Activated CD4-positive, alpha-beta T cell treated with anti-CD3 and anti-CD28 coated beads for 36 hours (primary cell): ENCODE results near the gene SCAPER. TPM values are rescaled to one million over a fixed set of nuclear protein-coding genes. Genes with fewer than 3 reads are reported as not detected.
"Not testable (repeated sequence)": the region's sequence is repeated elsewhere in the genome, so short reads cannot be mapped to it uniquely, and the experiment has no call there.

Source experiments
- ATAC-seq: fragments of 200-7000 bp; cut with Tn5 transposase; one replicate; pipeline ENCODE4 v1.10.0; 2021; ENCODE audit warnings: mild to moderate bottlenecking, moderate library complexity
- CTCF ChIA-PET: fragments of 350-600 bp; sonication (Branson Sonifier 250); formaldehyde crosslinking; loops from one replicate; lab custom pipeline; 2021; ENCODE audit warnings: antibody characterized with exemption; lab: Charles Lee
- POLR2A ChIA-PET: fragments of 350-600 bp; sonication (Branson Sonifier 250); formaldehyde crosslinking; loops from one replicate; lab custom pipeline; 2021; ENCODE audit warnings: antibody characterized with exemption, inconsistent platforms; lab: Charles Lee
- DNase-seq: peaks from one replicate; pipeline ENCODE4 v3.0.0-alpha.2; 2020
- H3K27ac Mint-ChIP-seq: one replicate; pipeline ENCODE4 v1.8.0; 2021; ENCODE audit warnings: mixed read lengths
- H3K27me3 Mint-ChIP-seq: one replicate; pipeline ENCODE4 v1.8.0; 2021; ENCODE audit warnings: mixed read lengths
- H3K36me3 Mint-ChIP-seq: one replicate; pipeline ENCODE4 v1.8.0; 2021; ENCODE audit warnings: low read depth, mixed read lengths
- H3K4me1 Mint-ChIP-seq: one replicate; pipeline ENCODE4 v1.8.0; 2021; ENCODE audit warnings: mixed read lengths
- H3K4me3 Mint-ChIP-seq: one replicate; pipeline ENCODE4 v1.8.0; 2021; ENCODE audit warnings: mild to moderate bottlenecking, moderate library complexity, mixed read lengths
- H3K9me3 Mint-ChIP-seq: one replicate; pipeline ENCODE4 v1.8.0; 2021; ENCODE audit warnings: low read depth, mixed read lengths
- intact Hi-C, 2 experiments: fragments of 100-400 bp; cut with DNase I in 1 of 2; cut with micrococcal nuclease in 1 of 2; formaldehyde crosslinking; loops; one replicate each; pipeline versions ENCODE4 v1.14.2 to v1.15.1; 2022 to 2024; cut with DNase I, micrococcal nuclease
- total RNA-seq, 2 experiments: library from RNA; stranded (reverse); gene quantifications; one replicate each; pipeline ENCODE4 v1.2.3, GENCODE V29; 2021

The SCAPER gene
- total RNA-seq, 2 experiments from 2014 or later, result 25.9 to 35.2 TPM

GRCh38 chr15:76885212-76885611 is 19.9 kb downstream of the SCAPER start:
- Mint-ChIP-seq H3K4me3 (no peak overlapping the region), H3K4me1 (peaks cover 15% of the 10 kb centered on the region), H3K27me3 (no peaks in the 10 kb centered on the region), H3K27ac (no peak overlapping the region), H3K9me3 (peaks cover 3% of the 10 kb centered on the region), H3K36me3 (peaks cover 28% of the 10 kb centered on the region)
- intact Hi-C loops, result no loop called here
- DNase-seq, result no peak
- ChIA-PET POLR2A (no interaction called here), CTCF (interaction anchor here (0.6 kb wide), 2 partner anchors 101 to 253 kb away, joined by 3 to 4 read pairs; no protein-coding TSS in a partner anchor)
- no peak for ATAC-seq

GRCh38 chr15:76875911-76876310 is 29.2 kb downstream of the SCAPER start:
- H3K4me1 Mint-ChIP-seq, result peaks cover 11% of the 10 kb centered on the region

GRCh38 chr15:76873066-76873465 is 32.1 kb downstream of the SCAPER start:
- intact Hi-C loops, H3K4me3 Mint-ChIP-seq, H3K4me1 Mint-ChIP-seq, DNase-seq, H3K27me3 Mint-ChIP-seq, H3K9me3 Mint-ChIP-seq, H3K27ac Mint-ChIP-seq, ATAC-seq: not testable (repeated sequence)
- POLR2A ChIA-PET, result interaction anchor here (0.7 kb wide), 1 partner anchor 187 kb away, joined by 15 read pairs; no protein-coding TSS in a partner anchor
- CTCF ChIA-PET, result interaction anchor here (1.7 kb wide), 1 partner anchor 15 kb away, joined by 5 read pairs; no protein-coding TSS in a partner anchor
- peaks cover 11% of the 10 kb centered on the region for H3K36me3 Mint-ChIP-seq

More at GRCh38 chr15:76875911-76876310, 29.2 kb downstream of the SCAPER start:
- H3K27me3 Mint-ChIP-seq, result no peaks in the 10 kb centered on the region
- peaks cover 8% of the 10 kb centered on the region for H3K36me3 Mint-ChIP-seq
- no peak overlapping the region for H3K27ac Mint-ChIP-seq
- DNase-seq, result no peak
- ATAC-seq, result no peak
- POLR2A ChIA-PET, result no interaction called here
- intact Hi-C loops, result no loop called here
- CTCF ChIA-PET, result no interaction called here
- H3K9me3 Mint-ChIP-seq, result no peaks in the 10 kb centered on the region
- no peak overlapping the region for H3K4me3 Mint-ChIP-seq

GRCh38 chr15:76871930-76872329 is 33.2 kb downstream of the SCAPER start:
- H3K4me1 Mint-ChIP-seq, result peaks cover 7% of the 10 kb centered on the region
- peak overlapping the region; percentile 38 for H3K4me3 Mint-ChIP-seq
- H3K36me3 Mint-ChIP-seq, result peaks cover 11% of the 10 kb centered on the region
- H3K27me3 Mint-ChIP-seq, result no peaks in the 10 kb centered on the region
- ChIA-PET POLR2A (interaction anchor here (0.7 kb wide), 1 partner anchor 68 kb away, joined by 3 read pairs; no protein-coding TSS in a partner anchor), CTCF (interaction anchor here (0.7 to 1.7 kb wide), 4 partner anchors 16 to 1949 kb away, joined by 3 to 5 read pairs (median 4); no protein-coding TSS in a partner anchor)
- peak overlapping the region; percentile 43 for H3K27ac Mint-ChIP-seq
- ATAC-seq, result no peak
- DNase-seq, result no peak
- H3K9me3 Mint-ChIP-seq, result no peaks in the 10 kb centered on the region
- intact Hi-C loops, result no loop called here

GRCh38 chr15:76868740-76869139 is 36.4 kb downstream of the SCAPER start:
- no peak overlapping the region for H3K4me3 Mint-ChIP-seq
- H3K9me3 Mint-ChIP-seq, result no peaks in the 10 kb centered on the region
- ChIA-PET CTCF (no interaction called here), POLR2A (no interaction called here)
- ATAC-seq (no peak), DNase-seq (no peak)
- no peak overlapping the region for H3K27ac Mint-ChIP-seq
- H3K36me3 Mint-ChIP-seq, result peaks cover 10% of the 10 kb centered on the region
- no peaks in the 10 kb centered on the region for H3K27me3 Mint-ChIP-seq
- intact Hi-C loops, result loop anchor here (5.0 to 10.0 kb wide), 3 partner anchors 214 to 634 kb away; partner anchors contain the start of gene ISL2 (in 1 of the 2)
- H3K4me1 Mint-ChIP-seq, result peaks cover 31% of the 10 kb centered on the region

DNA sequence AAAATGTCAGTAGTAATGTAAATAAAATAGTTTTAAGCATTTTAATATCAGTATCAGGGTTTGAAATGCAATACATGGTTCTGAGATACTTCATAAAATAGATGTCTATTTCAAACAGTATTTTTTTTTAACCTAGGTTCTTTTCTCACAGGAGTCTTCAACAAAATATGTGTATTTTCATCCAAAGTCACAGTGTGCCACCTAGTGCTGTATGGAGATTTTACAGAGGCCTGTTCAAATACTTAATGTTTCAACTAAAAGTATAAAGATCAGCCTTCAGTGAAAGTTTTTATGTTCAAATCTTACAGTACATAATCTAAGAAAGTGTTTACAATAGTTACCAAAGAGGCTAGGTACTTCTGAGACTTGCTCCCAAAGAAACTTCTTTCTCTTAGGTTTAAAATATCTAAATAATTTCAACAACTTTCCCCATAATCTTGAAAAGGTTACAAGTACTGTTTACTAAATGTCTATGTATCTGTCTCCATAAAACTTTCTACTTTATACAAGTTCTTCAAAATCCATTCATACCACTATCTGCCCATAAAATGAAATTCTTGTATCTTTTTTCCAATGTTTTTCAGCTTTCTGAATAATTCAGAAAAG is 38.3 kb downstream of the SCAPER start:
- peaks cover 38% of the 10 kb centered on the region for H3K4me1 Mint-ChIP-seq
- no peaks in the 10 kb centered on the region for H3K9me3 Mint-ChIP-seq
- no peak overlapping the region for H3K4me3 Mint-ChIP-seq
- ChIA-PET CTCF (interaction anchor here (0.6 to 1.7 kb wide), 10 partner anchors 15 to 677 kb away, joined by 3 to 5 read pairs (median 4); no protein-coding TSS in a partner anchor), POLR2A (interaction anchor here (0.6 to 0.7 kb wide), 2 partner anchors 102 to 159 kb away, joined by 3 read pairs; no protein-coding TSS in a partner anchor)
- DNase-seq (peak; percentile 20), ATAC-seq (no peak)
- intact Hi-C loops, result loop anchor here (1.0 to 10.0 kb wide), 8 partner anchors 212 to 719 kb away; partner anchors contain the start of gene ISL2 (in 1 of the 2)
- H3K36me3 Mint-ChIP-seq, result peaks cover 7% of the 10 kb centered on the region
- no peaks in the 10 kb centered on the region for H3K27me3 Mint-ChIP-seq
- no peak overlapping the region for H3K27ac Mint-ChIP-seq

- Mint-ChIP-seq H3K4me3 (no peak overlapping the region), H3K36me3 (peaks cover 9% of the 10 kb centered on the region), H3K9me3 (no peaks in the 10 kb centered on the region), H3K27ac (peak overlapping the region; percentile 5), H3K4me1 (peaks cover 44% of the 10 kb centered on the region), H3K27me3 (no peaks in the 10 kb centered on the region)
- POLR2A ChIA-PET, result interaction anchor here (0.7 kb wide), 1 partner anchor 101 kb away, joined by 3 read pairs; no protein-coding TSS in a partner anchor
- intact Hi-C loops, result loop anchor here (1.0 to 10.0 kb wide), 8 partner anchors 211 to 718 kb away; partner anchors contain the start of gene ISL2 (in 1 of the 2)
- CTCF ChIA-PET, result interaction anchor here (0.6 to 1.7 kb wide), 8 partner anchors 16 to 675 kb away, joined by 3 to 5 read pairs (median 3); no protein-coding TSS in a partner anchor
- DNase-seq, result no peak
- no peak for ATAC-seq
These were observed 39.1 kb downstream of the SCAPER start for GRCh38 chr15:76866008-76866407.

DNA sequence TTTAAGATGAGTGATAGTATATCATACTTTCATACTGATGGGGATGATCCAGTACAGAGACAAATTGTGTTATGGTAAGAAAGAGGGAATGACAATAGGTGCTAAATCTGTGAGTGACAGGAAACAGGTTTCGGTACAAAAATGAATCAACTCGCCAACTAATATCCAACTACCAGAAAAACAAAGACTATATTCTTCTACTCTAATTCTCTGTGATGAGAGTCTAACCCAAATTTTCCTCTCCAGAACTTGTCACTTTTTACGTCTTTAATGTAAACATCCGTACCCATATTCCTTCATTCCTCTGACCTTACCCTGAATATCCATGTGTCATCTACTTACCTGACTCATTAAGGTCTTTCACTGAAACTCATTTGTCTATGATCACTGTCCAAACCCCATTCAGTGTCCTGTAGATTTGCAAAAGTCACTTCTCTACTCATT is 39.6 kb downstream of the SCAPER start:
- H3K27me3 Mint-ChIP-seq, result no peaks in the 10 kb centered on the region
- H3K4me3 Mint-ChIP-seq, result no peak overlapping the region
- intact Hi-C loops, result loop anchor here (1.0 to 10.0 kb wide), 5 partner anchors 39 to 631 kb away; partner anchors contain the start of gene ISL2 (in 1 of the 2)
- peak overlapping the region; percentile 3 for H3K27ac Mint-ChIP-seq
- H3K9me3 Mint-ChIP-seq, result no peaks in the 10 kb centered on the region
- ChIA-PET CTCF (interaction anchor here (1.0 to 1.3 kb wide), 4 partner anchors 16 to 674 kb away, joined by 3 to 5 read pairs (median 4); no protein-coding TSS in a partner anchor), POLR2A (no interaction called here)
- DNase-seq (no peak), ATAC-seq (peak; percentile 75)
- H3K36me3 Mint-ChIP-seq, result peaks cover 8% of the 10 kb centered on the region
- peaks cover 47% of the 10 kb centered on the region for H3K4me1 Mint-ChIP-seq

- H3K27ac Mint-ChIP-seq, result no peak overlapping the region
- CTCF ChIA-PET, result interaction anchor here (0.7 kb wide), 1 partner anchor 97 kb away, joined by 3 read pairs; no protein-coding TSS in a partner anchor
These were observed 40.6 kb downstream of the SCAPER start for GRCh38 chr15:76864586-76864985.

DNA sequence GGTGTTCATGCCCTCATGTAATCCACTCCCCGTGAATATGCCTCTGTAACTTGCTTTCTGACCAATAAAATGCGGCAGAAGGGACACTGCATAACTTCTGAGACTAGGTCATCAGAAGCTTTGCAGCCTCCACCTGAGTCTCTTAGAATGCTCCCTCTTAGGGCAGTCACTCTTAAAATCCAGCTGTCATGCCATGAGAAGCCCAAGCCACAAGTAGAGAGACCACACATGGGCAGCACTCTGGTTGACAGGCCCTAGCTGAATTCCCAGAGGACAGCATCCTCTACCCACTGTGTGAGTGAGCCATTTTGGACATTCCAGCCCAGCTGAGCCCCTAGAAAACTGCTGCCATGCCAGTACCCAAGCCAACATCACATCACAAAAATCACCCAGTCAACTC is 41.4 kb downstream of the SCAPER start:
- no peaks in the 10 kb centered on the region for H3K9me3 Mint-ChIP-seq
- H3K4me1 Mint-ChIP-seq, result peaks cover 51% of the 10 kb centered on the region
- DNase-seq (no peak), ATAC-seq (no peak)
- H3K27me3 Mint-ChIP-seq, result no peaks in the 10 kb centered on the region
- ChIA-PET CTCF (no interaction called here), POLR2A (no interaction called here)
- H3K27ac Mint-ChIP-seq, result no peak overlapping the region
- intact Hi-C loops, result loop anchor here (2.0 to 10.0 kb wide), 3 partner anchors 111 to 629 kb away; no protein-coding TSS in a partner anchor
- no peak overlapping the region for H3K4me3 Mint-ChIP-seq
- H3K36me3 Mint-ChIP-seq, result peaks cover 7% of the 10 kb centered on the region

More at GRCh38 chr15:76864586-76864985, 40.6 kb downstream of the SCAPER start:
- Mint-ChIP-seq H3K36me3 (peaks cover 7% of the 10 kb centered on the region), H3K4me1 (peaks cover 49% of the 10 kb centered on the region), H3K4me3 (no peak overlapping the region), H3K27me3 (no peaks in the 10 kb centered on the region), H3K9me3 (no peaks in the 10 kb centered on the region)
- DNase-seq (no peak), ATAC-seq (no peak)
- POLR2A ChIA-PET, result no interaction called here
- intact Hi-C loops, result loop anchor here (2.0 to 10.0 kb wide), 3 partner anchors 112 to 630 kb away; no protein-coding TSS in a partner anchor

GRCh38 chr15:76863123-76863522 is 42.0 kb downstream of the SCAPER start:
- peaks cover 51% of the 10 kb centered on the region for H3K4me1 Mint-ChIP-seq
- ATAC-seq (no peak), DNase-seq (no peak)
- H3K9me3 Mint-ChIP-seq, result no peaks in the 10 kb centered on the region
- intact Hi-C loops, result loop anchor here in 1 of 2 experiments (10.0 kb wide), 2 partner anchors 208 to 628 kb away; no protein-coding TSS in a partner anchor
- H3K36me3 Mint-ChIP-seq, result peaks cover 9% of the 10 kb centered on the region
- H3K4me3 Mint-ChIP-seq, result no peak overlapping the region
- CTCF ChIA-PET, result no interaction called here
- POLR2A ChIA-PET, result no interaction called here
- no peak overlapping the region for H3K27ac Mint-ChIP-seq
- H3K27me3 Mint-ChIP-seq, result no peaks in the 10 kb centered on the region
